ENCODE data around the gene TGFBR2. TPM values are rescaled to one million over a fixed set of nuclear protein-coding genes. Genes with fewer than 3 reads are reported as not detected.
A peak's percentile ranks its signal among the peaks of the same experiment; 100 is the strongest.

Gene TGFBR2
- total and polyA plus RNA-seq, 2 of the 13 experiments (the other 11 are each of a cell fraction or from before 2014, with no cell fraction given): 82.2 to 187 TPM

DNA sequence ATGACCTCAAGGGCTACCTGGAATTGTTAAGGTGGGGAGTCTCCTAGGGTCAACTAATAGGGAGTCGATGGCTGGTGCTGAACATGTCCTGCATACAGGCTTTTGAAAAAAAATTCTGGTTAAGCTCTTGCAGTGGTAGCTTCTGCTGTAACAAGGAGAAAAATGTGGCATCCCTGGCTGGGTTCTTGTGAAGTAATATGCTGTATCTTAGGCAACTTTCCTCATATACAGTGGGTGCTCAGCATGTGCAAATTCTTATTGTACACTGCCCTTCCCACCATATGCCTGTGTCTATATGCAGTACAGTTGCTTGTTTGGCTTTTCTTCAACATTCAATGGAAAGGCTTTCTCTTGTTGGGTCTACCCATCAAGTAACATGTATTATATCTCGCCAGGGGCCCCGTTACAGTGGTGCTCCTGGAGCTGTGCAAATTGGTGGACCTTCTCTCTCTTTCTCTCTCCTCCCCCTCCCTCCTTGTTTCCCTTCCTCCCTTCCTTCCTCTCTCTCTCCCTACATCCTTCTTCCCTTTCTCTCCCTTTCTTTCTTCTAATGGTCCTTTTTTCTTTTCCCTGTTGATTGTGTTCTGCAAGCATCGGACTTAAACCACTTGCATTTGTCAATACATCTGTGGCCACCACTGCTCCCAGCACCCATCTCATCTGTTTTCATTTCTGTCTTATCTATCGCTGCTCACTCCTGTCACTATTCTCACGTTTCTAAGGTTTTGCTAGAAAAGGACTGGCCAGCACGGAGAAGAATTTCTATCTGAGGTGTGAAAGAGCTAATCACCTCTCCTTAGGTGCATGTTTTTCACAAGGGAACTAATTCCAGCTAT, 35.2 kb downstream of the TGFBR2 start (continued):
- TF ChIP-seq ZC3H4 (CRISPR knock-in tag; IDR thresholded peaks at IDR 0.05; ENCODE audit: borderline replicate concordance) (no peak), ZBTB49 (CRISPR knock-in tag; IDR thresholded peaks at IDR 0.05; ENCODE audit: borderline replicate concordance) (no peak), SUZ12 (IDR thresholded peaks at IDR 0.05; ENCODE audit: low read depth, low read length) (no peak), SMAD1 (CRISPR knock-in tag; IDR thresholded peaks at IDR 0.05; ENCODE audit: borderline replicate concordance, low read depth) (no peak), KLF13 (CRISPR knock-in tag; IDR thresholded peaks at IDR 0.05) (no peak), POLR2G (IDR thresholded peaks at IDR 0.05; ENCODE audit: low read depth, low read length) (peak; percentile 62), PITX1 (CRISPR knock-in tag; IDR thresholded peaks at IDR 0.05) (no peak), ZNF564 (CRISPR knock-in tag; IDR thresholded peaks at IDR 0.05) (no peak), ZNF460 (CRISPR knock-in tag; IDR thresholded peaks at IDR 0.05; ENCODE audit: borderline replicate concordance) (no peak)
- TF ChIP-seq, protein P1, sequence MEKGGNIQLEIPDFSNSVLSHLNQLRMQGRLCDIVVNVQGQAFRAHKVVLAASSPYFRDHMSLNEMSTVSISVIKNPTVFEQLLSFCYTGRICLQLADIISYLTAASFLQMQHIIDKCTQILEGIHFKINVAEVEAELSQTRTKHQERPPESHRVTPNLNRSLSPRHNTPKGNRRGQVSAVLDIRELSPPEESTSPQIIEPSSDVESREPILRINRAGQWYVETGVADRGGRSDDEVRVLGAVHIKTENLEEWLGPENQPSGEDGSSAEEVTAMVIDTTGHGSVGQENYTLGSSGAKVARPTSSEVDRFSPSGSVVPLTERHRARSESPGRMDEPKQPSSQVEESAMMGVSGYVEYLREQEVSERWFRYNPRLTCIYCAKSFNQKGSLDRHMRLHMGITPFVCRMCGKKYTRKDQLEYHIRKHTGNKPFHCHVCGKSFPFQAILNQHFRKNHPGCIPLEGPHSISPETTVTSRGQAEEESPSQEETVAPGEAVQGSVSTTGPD (CRISPR knock-in tag; IDR thresholded peaks at IDR 0.05): no peak

Measured in HepG2 (cell line).